Measurements from ENCODE around the gene PHETA1.

PHETA1 gene

GRCh38 chr12:111368788-111369495, at the start of gene PHETA1:
PHETA1 (minus strand) TSS chr12:111369095; CDS start chr12:111363427, 5,668 bp downstream.
- DNase-seq: peak; percentile 60

- no peak for DNase-seq
Measured at GRCh38 chr12:111418594-111418880, 49.6 kb upstream of the PHETA1 start.

- no peak for DNase-seq
Measured at GRCh38 chr12:111417784-111418593, 49.1 kb upstream of the PHETA1 start.

GRCh38 chr12:111417290-111417689, 48.4 kb upstream of the PHETA1 start:
- no peak for DNase-seq

- no peak for DNase-seq
Measured at GRCh38 chr12:111414711-111415252, 45.9 kb upstream of the PHETA1 start.

GRCh38 chr12:111413442-111414086, 44.7 kb upstream of the PHETA1 start:
- DNase-seq: no peak

- DNase-seq: no peak
Measured at GRCh38 chr12:111412830-111413441, 44.0 kb upstream of the PHETA1 start.

- DNase-seq: peak; percentile 19
Measured at GRCh38 chr12:111412007-111412829, 43.3 kb upstream of the PHETA1 start.

GRCh38 chr12:111411185-111411764, 42.4 kb upstream of the PHETA1 start:
- DNase-seq: no peak

GRCh38 chr12:111410431-111411184, 41.7 kb upstream of the PHETA1 start:
- DNase-seq: no peak

GRCh38 chr12:111409780-111410430, 41.0 kb upstream of the PHETA1 start:
- no peak for DNase-seq

GRCh38 chr12:111409403-111409779, 40.5 kb upstream of the PHETA1 start:
- no peak for DNase-seq

- no peak for DNase-seq
Measured at GRCh38 chr12:111408686-111409402, 39.9 kb upstream of the PHETA1 start.

GRCh38 chr12:111408116-111408440, 39.2 kb upstream of the PHETA1 start:
- DNase-seq: no peak

- no peak for DNase-seq
Measured at GRCh38 chr12:111407377-111408115, 38.7 kb upstream of the PHETA1 start.

- DNase-seq: no peak
Measured at GRCh38 chr12:111406474-111407376, 37.8 kb upstream of the PHETA1 start.

- DNase-seq: no peak
Measured at GRCh38 chr12:111405859-111406473, 37.1 kb upstream of the PHETA1 start, which contains the start of gene SH2B3. SH2B3 (plus strand) TSS chr12:111405923; CDS start chr12:111418146, 12,223 bp downstream.
